HG02885 (cell line): ENCODE measurements around the gene HSP90AA1.
A peak's percentile ranks its signal among the peaks of the same experiment; 100 is the strongest.
"Not testable (repeated sequence)": the region's sequence is repeated elsewhere in the genome, so short reads cannot be mapped to it uniquely, and the experiment has no call there.

Experiments used
- ATAC-seq: cut with Tn5 transposase; IDR thresholded peaks from one replicate; pipeline ENCODE4 v1.9.1; 2021; ENCODE audit warnings: mild to moderate bottlenecking; ENCODE audit not compliant: unreplicated experiment, poor library complexity

Gene HSP90AA1

GRCh38 chr14:102095231-102095870 is 8.5 kb upstream of the HSP90AA1 start:
- ATAC-seq, result no peak

GRCh38 chr14:102094101-102094500 is 7.3 kb upstream of the HSP90AA1 start:
- no peak for ATAC-seq

DNA sequence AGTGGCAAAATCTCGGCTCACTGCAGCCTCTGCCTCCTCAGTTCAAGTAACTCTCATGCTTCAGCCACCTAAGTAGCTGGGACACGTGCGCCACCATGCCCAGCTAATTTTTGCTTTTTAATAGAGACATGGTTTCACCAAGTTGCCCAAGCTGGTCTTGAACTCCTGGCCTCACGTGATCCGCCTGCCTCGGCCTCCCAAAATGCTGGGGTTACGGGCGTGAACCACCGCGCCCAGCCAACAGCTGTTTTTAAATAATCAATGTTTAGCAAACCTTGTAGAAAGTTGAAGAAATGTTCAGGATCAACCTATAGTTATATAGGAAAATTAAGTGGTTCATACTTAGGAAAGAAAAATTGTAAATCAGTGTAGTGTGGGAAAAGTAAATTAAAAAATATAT is 6.0 kb upstream of the HSP90AA1 start:
- ATAC-seq, result no peak

GRCh38 chr14:102090713-102091112 is 3.9 kb upstream of the HSP90AA1 start:
- no peak for ATAC-seq

DNA sequence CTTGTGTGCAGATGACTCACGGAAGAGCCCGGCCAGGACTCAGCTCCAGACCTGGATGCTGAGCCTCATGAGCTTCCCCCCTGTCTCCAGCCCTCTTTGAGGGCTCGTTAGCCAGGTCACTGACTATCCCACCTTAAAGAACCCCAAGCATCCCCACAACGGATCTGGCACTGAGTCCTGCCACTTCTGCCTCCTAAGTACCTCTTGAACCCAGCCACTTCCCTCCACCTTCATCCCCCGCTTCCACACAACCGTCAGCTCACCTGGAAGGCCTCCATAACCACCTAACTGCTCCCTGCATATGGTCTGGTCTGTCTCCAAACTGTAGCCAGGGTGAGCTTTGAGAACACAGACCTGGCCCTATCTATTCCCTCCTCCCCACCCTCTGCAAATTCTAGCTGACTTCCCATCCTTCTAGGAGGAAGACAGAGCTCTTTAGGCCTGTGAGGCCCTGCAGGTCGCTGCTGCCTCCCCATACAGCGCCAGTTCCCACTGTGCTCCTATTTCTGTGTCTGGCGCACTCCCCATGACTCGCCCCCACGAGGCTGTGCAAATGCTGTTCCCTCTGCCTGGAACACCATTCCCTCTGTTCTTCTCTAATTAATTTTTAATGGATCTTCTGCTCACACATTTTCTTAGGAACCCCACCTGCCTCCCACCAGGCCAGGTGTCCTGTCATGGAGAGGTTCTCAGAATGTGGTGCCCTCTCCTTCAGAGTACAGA is 2.9 kb upstream of the HSP90AA1 start:
- ATAC-seq, result no peak

DNA sequence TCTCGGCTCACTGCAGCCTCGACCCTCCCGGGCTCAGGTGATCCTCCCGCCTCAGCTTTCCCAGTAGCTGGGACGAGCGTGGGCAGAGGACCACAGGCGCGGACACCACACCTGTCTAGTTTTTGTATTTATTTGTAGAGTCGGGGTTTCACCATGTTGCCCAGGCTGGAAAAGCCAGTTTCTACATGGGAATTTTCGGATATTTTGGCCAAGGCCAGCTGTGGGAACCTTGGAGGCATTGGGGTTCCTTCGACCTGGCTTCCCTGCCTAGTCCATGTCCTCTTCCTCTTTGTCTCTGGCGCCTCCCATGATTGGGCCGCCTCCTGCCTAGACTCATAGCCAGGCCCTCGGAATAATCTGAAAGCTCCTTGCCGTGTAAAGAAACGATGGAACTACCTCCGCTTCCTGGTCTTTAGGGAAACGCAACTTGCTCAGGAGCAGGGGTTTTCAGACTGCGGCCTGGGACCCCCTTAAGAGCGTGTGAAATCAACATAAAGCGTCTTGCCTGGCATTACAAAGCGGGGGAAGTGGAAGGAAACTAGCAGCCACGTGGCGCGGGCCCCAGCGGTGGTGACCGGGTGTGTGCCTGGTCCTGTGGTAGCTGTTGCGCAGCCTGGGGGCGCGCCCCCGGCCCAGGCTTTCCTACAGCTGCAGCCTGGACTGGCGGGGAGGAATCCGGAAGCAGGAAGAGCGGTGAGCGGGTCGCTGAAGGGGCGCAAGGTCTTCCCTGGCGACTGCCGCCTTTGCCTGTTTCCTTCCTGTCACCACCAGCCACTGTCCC is 1.4 kb upstream of the HSP90AA1 start:
- ATAC-seq, result no peak

DNA sequence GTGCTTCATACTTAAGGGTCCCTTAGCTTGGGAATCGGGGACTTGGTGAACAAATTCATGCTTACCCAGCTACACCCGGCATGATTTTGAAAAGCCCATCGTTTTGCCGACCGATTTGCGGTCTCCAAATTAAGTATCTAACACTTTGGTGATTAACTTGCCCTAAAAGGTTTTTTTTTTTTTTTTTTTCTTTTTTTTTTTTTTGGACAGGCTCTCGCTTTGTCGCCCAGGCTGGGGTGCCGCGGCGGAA is 843 bp upstream of the HSP90AA1 start:
- ATAC-seq, result no peak

- ATAC-seq, result no peak
These were observed 204 bp downstream of the HSP90AA1 start for GRCh38 chr14:102086709-102086971.

GRCh38 chr14:102085948-102086708 is 716 bp downstream of the HSP90AA1 start:
- peak; percentile 30 for ATAC-seq

- no peak for ATAC-seq
These were observed 1.4 kb downstream of the HSP90AA1 start for GRCh38 chr14:102085488-102085887.

DNA sequence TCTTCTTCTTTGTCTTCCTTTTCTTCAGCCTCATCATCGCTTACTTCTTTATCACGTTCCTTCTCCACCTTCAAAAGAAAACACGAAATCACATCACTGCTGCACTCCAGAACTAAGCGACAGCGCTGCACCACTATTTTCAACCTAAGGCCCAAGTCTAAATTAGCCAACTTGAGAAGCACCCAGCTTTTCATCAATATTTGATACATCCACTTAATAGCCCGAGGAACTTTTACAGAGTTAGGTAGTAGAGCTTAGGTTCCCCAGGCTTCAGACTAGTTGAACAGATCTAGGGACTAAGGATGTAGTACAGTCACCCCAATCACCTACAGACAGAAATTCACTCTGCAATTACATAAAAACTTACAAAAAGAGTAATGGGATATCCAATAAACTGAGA is 1.9 kb downstream of the HSP90AA1 start:
- no peak for ATAC-seq

DNA sequence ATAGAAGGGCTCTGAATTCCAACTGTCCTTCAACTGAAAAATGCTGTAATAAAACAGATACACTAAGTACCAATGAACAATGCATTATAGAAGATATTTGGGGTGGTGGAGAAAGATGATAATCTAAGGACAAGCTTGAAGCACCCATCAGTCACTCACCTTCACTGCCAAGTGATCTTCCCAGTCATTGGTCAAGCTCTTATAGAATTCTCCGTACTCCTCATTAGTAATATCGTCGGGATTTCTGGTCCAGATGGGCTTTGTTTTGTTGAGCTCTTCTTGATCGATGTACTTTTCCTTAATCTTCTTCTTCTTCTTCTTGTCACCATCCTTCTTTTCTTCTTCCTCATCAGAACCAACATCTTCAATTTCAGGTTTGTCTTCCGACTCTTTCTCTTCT is 2.3 kb downstream of the HSP90AA1 start:
- ATAC-seq, result not testable (repeated sequence)

DNA sequence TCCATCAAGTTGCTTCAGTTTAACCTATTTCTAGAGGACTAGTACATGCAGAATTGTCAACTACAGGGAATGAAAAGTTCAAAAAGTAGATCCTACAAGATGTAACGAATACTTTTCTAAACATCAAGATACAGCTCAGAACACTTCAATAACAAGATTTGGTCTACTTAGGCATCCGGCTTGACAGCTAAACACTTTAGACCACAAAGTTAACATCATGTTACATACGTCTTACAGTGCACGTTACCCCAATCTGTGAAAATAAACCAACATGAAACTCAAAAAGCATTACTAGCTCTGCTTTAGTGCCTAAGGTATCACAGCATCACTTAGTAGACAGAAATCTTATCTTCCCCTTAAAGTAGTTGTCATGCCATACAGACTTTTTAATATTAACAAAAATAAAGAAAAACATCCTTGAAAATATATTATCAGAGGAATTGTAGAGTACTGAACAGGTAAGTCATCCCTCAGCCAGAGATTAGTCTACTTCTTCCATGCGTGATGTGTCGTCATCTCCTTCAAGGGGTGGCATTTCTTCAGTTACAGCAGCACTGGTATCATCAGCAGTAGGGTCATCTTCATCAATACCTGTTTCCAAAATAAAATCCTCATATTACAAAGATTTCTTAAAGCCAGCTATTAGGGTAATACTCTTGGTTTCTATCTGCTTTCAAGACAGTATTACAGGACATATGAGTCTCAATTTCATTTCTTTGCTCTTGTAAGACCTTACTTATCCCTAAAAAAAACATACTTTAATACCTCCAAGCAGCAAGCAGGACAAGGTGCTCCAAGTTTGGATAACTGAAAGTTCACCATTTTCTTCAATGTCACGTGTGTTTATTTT is 5.4 kb downstream of the HSP90AA1 start:
- ATAC-seq, result no peak

- ATAC-seq, result no peak
These were observed 6.4 kb downstream of the HSP90AA1 start for GRCh38 chr14:102080183-102081080.

GRCh38 chr14:102079700-102079979 is 7.2 kb downstream of the HSP90AA1 start:
- ATAC-seq, result no peak

DNA sequence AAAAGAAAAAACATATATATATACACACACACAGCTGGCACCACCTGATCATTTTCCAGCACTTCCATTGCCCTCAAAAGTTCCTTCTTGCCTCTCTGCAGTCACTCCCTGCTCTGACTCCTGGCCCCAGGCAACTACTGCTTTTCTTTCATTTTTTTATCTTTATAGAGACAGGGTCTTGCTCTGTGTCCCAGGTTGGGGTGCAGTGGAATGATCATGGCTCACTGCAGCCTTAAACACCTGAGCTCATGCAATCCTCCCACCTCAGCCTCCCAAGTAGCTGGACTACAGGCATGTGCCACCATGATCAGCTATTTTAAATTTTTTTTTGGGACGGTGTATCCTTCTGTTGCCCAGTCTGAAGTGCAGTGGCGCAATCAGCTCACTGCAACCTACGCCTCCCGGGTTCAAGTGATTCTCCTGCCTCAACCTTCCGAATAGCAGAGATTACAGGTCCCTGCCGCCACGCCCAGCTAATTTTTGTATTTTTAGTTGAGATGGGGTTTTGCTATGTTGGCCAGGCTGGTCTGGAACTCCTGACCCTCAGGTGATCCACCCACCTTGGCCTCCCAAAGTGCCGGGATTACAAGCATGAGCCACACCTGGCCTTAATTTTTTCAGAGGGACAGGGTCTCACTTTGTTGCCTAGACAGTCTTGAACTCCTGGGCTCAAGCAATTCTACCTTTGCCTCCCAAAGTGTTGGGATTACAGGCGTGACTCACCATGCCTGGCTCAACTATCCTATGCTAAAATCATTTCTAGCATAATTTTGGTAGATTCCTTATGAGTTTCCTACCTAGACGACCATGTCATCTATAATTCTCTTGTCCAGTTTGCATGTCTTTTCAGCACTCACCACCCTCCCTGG is 7.8 kb downstream of the HSP90AA1 start:
- no peak for ATAC-seq

DNA sequence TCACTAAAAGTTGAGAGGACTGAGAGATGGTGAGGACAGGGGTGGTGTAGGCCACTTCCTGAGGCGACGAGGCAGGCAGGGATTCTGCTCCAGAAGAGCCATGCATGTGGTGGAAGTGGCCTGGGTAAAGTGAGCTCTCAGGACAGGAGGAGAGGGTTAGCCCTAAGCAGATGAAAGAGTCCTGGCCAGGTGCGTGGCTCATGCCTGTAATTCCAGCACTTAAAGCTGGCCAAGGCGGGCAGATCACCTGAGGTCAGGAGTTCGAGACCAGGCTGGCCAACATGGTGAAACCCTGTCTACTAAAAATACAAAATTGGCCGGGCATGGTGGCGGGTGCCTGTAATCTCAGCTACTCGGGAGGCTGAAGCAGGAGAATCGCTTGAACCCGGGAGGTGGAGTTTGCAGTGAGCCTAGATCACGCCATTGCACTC is 8.5 kb downstream of the HSP90AA1 start:
- ATAC-seq, result not testable (repeated sequence)

DNA sequence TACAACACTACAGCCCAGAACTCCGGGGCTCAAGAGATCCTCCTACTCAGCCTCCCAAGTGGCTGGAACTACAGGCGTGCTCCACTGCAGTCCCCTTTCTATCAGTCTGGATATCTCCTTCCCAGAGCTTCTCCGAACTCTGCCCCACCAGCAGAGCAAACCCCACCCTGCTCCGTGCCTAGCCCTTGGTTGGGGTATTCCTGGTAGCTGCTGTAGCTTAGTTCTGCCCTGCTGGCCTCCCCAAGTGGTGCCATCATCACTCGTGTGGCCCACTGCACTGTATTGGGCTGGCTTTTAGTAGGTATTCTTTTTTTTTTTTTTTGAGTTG is 9.5 kb downstream of the HSP90AA1 start:
- no peak for ATAC-seq

- ATAC-seq, result no peak
These were observed 11.7 kb downstream of the HSP90AA1 start for GRCh38 chr14:102075155-102075554.
